Adrenal gland (tissue), 12 donors: ENCODE results near the gene EIF2S2. TPM values are rescaled to one million over a fixed set of nuclear protein-coding genes. Genes with fewer than 3 reads are reported as not detected.

Source experiments
- DNase-seq, 7 donors: peaks; one replicate each; pipeline ENCODE4 v3.0.0-alpha.2; 2019 to 2020
- H3K27ac ChIP-seq, 5 donors: fragments of 200-600 bp; sonication (generic) in 4 of 5; 1 replicate in 3 of 5; 2 replicates in 2 of 5; pipeline versions ENCODE4 v1.5.1 to v1.8.0; 2016 to 2020; ENCODE audit warnings: mild to moderate bottlenecking in 1 of 5
- H3K27me3 ChIP-seq: fragments of 200-600 bp; 2 replicates; pipeline ENCODE4 v1.8.0; 2021
- H3K36me3 ChIP-seq, 2 donors: fragments of 200-600 bp; replicated peaks in 1 of 2; 1 replicate in 1 of 2; 2 replicates in 1 of 2; pipeline versions ENCODE4 v1.5.1 to v1.8.0; 2018 to 2022
- H3K4me1 ChIP-seq, 2 donors: fragments of 200-600 bp; replicated peaks in 1 of 2; 1 replicate in 1 of 2; 2 replicates in 1 of 2; pipeline versions ENCODE4 v1.5.1 to v1.8.0; 2018 to 2021
- H3K4me3 ChIP-seq, 4 donors: fragments of 200-600 bp; sonication (generic) in 3 of 4; one replicate each; pipeline ENCODE4 v1.5.1; 2016 to 2018
- H3K9me3 ChIP-seq, 3 donors: fragments of 200-600 bp; sonication (generic) in 1 of 3; replicated peaks in 1 of 3; 1 replicate in 2 of 3; 2 replicates in 1 of 3; pipeline versions ENCODE4 v1.5.1 to v1.8.0; 2016 to 2021
- POLR2A ChIP-seq, 2 donors: fragments of 450-650 bp; IDR thresholded peaks; one replicate each; pipeline ENCODE4 v1.6.1; 2017; ENCODE audit warnings: antibody characterized with exemption in 2 of 2, mild to moderate bottlenecking in 2 of 2, moderate library complexity in 1 of 2
- WGBS, 4 donors: extraction: QIAGEN DNeasy Blood & Tissue Kit in 2 of 4; methylation state at CpG; one replicate each; pipeline versions ENCODE4 v1.1.5 to v1.1.7; 2013 to 2017; 5-methylcytosine and 5-hydroxymethylcytosine counted together
- intact Hi-C, 2 donors: fragments of 100-400 bp; cut with DNase I; formaldehyde crosslinking; loops; one replicate each; pipeline versions ENCODE4 v1.14.1 to v1.15.0; 2022 to 2023
- polyA plus RNA-seq, 3 donors: library from polyadenylated mRNA; stranded (reverse); fragments of 200-250 nt in 2 of 3; fragments of 350-450 nt in 1 of 3; fragmentation: Illumina TruSeq in 1 of 3; extraction: RNeasy Lipid Tissue Mini Kit (QIAGEN cat#74804) in 1 of 3; gene quantifications; one replicate each; pipeline ENCODE4 v1.2.3, GENCODE V29; 2013 to 2014
- total RNA-seq, 9 donors: library from RNA; depleted of rRNA in 4 of 9; stranded (reverse); fragments of >200 nt in 4 of 9; fragments of 120-200 nt in 1 of 9; fragmentation: NEBNext Ultra II Directional in 1 of 9; extraction: Animal tissue kit (Norgen Biotek cat#: 25700) in 1 of 9; gene quantifications; one replicate each; pipeline versions ENCODE4 v1.1.0 to v1.2.4, GENCODE V29; 2013 to 2023
- TF ChIP-seq, protein P1 (sequence below), 6 experiments: fragments of 450-650 bp in 4 of 6; fragments of 200-600 bp in 2 of 6; sonication (generic) in 1 of 6; IDR thresholded peaks; 1 replicate in 5 of 6; 2 replicates in 1 of 6; pipeline versions ENCODE4 v1.5.1 to v1.8.0; 2016 to 2021; ENCODE audit warnings: antibody characterized with exemption in 6 of 6, mild to moderate bottlenecking in 2 of 6, moderate library complexity in 1 of 6
- donor health status: healthy with polysubstance abuse.
- donor health status: Bipolar disorder and iron deficiency.
- donor health status: DM: yes; HTN: yes; CAD: no.
- donor health status: DM: no; HTN: no; CAD: no.
- donor health status: DM: no; HTN: no; CAD: no.
- donor health status: DM: yes; HTN: yes; CAD: no.

The EIF2S2 gene
- total and polyA plus RNA-seq, 12 donors = 26.7 to 204 (median 49.9) TPM

DNA sequence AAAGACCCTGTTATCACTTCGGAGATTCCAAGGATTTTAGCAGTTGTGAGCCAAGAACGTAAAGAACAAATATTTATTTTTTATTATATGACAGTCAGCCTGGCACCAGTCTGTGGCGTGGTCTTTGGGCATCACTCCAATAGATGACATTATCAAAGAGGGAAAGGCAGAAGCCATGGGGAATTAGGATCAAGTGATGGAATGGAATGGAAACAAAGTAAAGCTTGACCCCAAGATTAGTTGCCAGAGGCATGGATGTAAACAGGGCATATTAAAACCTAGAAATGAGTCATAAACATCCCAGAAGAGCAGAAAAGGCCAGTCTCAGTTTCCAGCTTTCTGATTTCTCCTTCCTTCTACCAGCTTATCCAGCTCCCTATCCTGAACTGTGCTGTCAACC, 11.5 kb downstream of the EIF2S2 start:
- Histone ChIP-seq H3K36me3 (peaks cover 0 to 94% of the 10 kb centered on the region in 2 donors), H3K9me3 (no peaks in the 10 kb centered on the region), H3K4me1 (peaks cover 0 to 30% of the 10 kb centered on the region in 2 donors), H3K27ac (no peak overlapping the region), H3K4me3 (no peak overlapping the region), H3K27me3 (no peaks in the 10 kb centered on the region)
- no peak for DNase-seq
- TF ChIP-seq POLR2A (IDR thresholded peaks at IDR 0.05) = no peak
- TF ChIP-seq, protein P1, sequence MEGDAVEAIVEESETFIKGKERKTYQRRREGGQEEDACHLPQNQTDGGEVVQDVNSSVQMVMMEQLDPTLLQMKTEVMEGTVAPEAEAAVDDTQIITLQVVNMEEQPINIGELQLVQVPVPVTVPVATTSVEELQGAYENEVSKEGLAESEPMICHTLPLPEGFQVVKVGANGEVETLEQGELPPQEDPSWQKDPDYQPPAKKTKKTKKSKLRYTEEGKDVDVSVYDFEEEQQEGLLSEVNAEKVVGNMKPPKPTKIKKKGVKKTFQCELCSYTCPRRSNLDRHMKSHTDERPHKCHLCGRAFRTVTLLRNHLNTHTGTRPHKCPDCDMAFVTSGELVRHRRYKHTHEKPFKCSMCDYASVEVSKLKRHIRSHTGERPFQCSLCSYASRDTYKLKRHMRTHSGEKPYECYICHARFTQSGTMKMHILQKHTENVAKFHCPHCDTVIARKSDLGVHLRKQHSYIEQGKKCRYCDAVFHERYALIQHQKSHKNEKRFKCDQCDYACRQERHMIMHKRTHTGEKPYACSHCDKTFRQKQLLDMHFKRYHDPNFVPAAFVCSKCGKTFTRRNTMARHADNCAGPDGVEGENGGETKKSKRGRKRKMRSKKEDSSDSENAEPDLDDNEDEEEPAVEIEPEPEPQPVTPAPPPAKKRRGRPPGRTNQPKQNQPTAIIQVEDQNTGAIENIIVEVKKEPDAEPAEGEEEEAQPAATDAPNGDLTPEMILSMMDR (IDR thresholded peaks at IDR 0.05) = no peak
- WGBS, 4 donors = 62 to 73% (median 67%) methylated on average over 3 of the region's 3 CpGs
- intact Hi-C loops = no loop called here

DNA sequence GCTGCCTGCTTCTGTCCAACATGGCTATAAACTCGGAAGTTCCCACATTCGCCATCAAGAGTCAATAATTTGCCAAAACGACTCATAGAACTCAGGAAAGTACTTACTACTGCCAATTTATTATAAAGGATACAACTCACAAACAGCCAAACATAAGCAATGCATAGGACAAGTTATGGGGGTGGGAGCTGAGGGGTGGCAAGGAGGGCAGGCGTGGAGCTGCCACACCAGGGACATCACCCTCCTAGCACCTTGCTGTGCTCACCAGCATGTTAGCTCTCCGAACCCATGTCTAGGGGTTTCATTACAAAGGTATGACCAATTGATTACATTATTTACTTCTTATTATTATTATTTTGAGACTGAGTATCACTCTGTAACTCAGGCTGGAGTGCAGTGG, 12.4 kb downstream of the EIF2S2 start:
- H3K36me3 ChIP-seq = peaks cover 0 to 97% of the 10 kb centered on the region in 2 donors
- 77 to 86% (median 82%) methylated on average over 5 of the region's 5 CpGs for WGBS, 4 donors
- intact Hi-C loops = no loop called here
- H3K27me3 ChIP-seq = no peaks in the 10 kb centered on the region
- TF ChIP-seq, protein P1 (IDR thresholded peaks at IDR 0.05) = no peak
- no peak for TF ChIP-seq POLR2A (IDR thresholded peaks at IDR 0.05)
- no peak for DNase-seq
- H3K4me3 ChIP-seq = no peak overlapping the region
- H3K27ac ChIP-seq = no peak overlapping the region
- no peaks in the 10 kb centered on the region for H3K9me3 ChIP-seq
- H3K4me1 ChIP-seq = peaks cover 0 to 21% of the 10 kb centered on the region in 2 donors

DNA sequence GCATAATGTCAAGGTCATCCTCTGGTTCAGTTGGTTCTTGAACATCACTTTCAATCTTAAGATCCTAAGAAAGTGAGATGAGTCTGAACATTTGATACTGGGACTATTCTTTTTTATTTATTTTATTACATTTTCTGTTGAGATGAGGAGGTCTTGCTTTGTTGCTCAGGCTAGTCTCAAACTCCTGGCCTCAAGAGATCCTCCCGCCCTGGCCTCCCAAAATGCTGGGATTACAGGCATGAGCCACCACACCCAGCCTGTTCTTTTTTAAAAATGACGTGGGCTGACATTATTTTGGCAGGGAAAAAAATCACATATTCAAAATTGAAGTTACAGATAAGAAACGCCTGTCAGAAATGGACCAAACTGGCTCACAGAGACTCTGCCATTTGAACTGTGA, 13.5 kb downstream of the EIF2S2 start:
- DNase-seq = no peak
- WGBS, 4 donors = 50 to 65% (median 55%) methylated on average over 3 of the region's 3 CpGs
- Histone ChIP-seq H3K27ac (peak overlapping the region in 1 of 5 donors; percentile 11), H3K27me3 (no peaks in the 10 kb centered on the region), H3K36me3 (peaks cover 0 to 97% of the 10 kb centered on the region in 2 donors), H3K9me3 (no peaks in the 10 kb centered on the region), H3K4me1 (peaks cover 0 to 18% of the 10 kb centered on the region in 2 donors), H3K4me3 (no peak overlapping the region)
- TF ChIP-seq POLR2A (IDR thresholded peaks at IDR 0.05) = no peak
- TF ChIP-seq, protein P1 (IDR thresholded peaks at IDR 0.05) = no peak
- intact Hi-C loops = no loop called here

DNA sequence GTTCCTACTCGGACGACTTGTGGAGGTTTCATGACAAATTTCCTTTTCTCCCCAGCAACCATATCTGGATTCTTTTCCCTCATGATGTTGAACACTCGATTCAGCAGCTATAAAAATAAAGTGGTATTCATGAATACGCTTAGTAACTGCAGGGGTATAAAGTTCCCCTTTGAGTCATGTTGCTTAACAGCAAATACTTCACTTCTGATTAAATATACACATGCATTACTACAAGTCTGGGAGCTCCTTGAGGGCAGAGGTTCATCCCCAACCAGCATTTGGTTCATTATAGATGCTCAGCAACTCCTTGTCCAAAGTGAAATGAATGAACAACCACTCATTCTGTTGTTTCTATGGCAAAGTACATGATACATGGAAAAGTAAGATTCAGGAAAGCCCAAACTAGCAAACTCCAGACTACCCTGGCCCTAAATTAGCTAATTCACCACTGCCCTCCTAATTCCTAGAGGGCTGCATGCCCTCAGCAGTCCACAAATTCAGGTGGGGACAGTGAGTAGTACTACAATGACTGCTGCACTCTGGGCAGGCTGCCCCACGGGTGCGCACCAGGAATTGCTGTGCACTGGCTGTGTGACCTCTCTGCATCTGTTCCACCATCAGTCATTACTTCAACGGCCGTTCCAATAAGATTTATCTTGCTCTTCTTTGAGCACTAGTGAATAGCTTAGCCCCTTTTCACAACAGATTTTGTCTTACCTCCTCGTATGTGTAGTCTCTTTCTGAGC, 15.2 kb downstream of the EIF2S2 start:
- TF ChIP-seq, protein P1 (IDR thresholded peaks at IDR 0.05) = no peak
- TF ChIP-seq POLR2A (IDR thresholded peaks at IDR 0.05) = no peak
- Histone ChIP-seq H3K4me1 (peaks cover 0 to 3% of the 10 kb centered on the region in 2 donors), H3K27me3 (no peaks in the 10 kb centered on the region), H3K4me3 (no peak overlapping the region), H3K27ac (no peak overlapping the region), H3K9me3 (no peaks in the 10 kb centered on the region), H3K36me3 (peaks cover 0 to 97% of the 10 kb centered on the region in 2 donors)
- no peak for DNase-seq
- WGBS, 4 donors = 76 to 83% (median 79%) methylated on average over 9 of the region's 9 CpGs
- intact Hi-C loops = no loop called here
